Liver (tissue), 9 donors: ENCODE results near the gene GABBR2. TPM values are rescaled to one million over a fixed set of nuclear protein-coding genes. Genes with fewer than 3 reads are reported as not detected.

Experiments
- DNase-seq: peaks from one replicate; pipeline ENCODE4 v3.0.0-alpha.2; 2017; ENCODE audit warnings: low spot score
- H3K27ac ChIP-seq, 2 donors: one replicate each; pipeline ENCODE4 v1.7.0; 2013; ENCODE audit warnings: inconsistent platforms in 2 of 2, low read length in 2 of 2, control low read depth in 1 of 2, low read depth in 1 of 2, mild to moderate bottlenecking in 1 of 2
- H3K27me3 ChIP-seq, 4 donors: one replicate each; pipeline versions ENCODE4 v1.6.1 to v1.7.0; 2013; ENCODE audit warnings: low read length in 3 of 4, inconsistent platforms in 1 of 4, mild to moderate bottlenecking in 1 of 4, moderate library complexity in 1 of 4; ENCODE audit not compliant: control insufficient read depth in 4 of 4, insufficient read depth in 4 of 4
- H3K36me3 ChIP-seq, 4 donors: one replicate each; pipeline versions ENCODE4 v1.6.1 to v1.7.0; 2013; ENCODE audit warnings: low read length in 3 of 4, mild to moderate bottlenecking in 3 of 4, low read depth in 1 of 4, moderate library complexity in 1 of 4; ENCODE audit not compliant: control insufficient read depth in 4 of 4, insufficient read depth in 3 of 4
- H3K4me1 ChIP-seq, 4 donors: one replicate each; pipeline versions ENCODE4 v1.6.1 to v1.7.0; 2013; ENCODE audit warnings: low read length in 3 of 4, mild to moderate bottlenecking in 3 of 4, moderate library complexity in 1 of 4; ENCODE audit not compliant: control insufficient read depth in 4 of 4, insufficient read depth in 4 of 4
- H3K4me3 ChIP-seq, 3 donors: one replicate each; pipeline versions ENCODE4 v1.6.1 to v1.7.0; 2013; ENCODE audit warnings: low read length in 3 of 3, control low read depth in 1 of 3, low read depth in 1 of 3, mild to moderate bottlenecking in 1 of 3
- H3K9ac ChIP-seq, 2 donors: one replicate each; pipeline ENCODE4 v1.7.0; 2013; ENCODE audit warnings: low read length in 2 of 2, mild to moderate bottlenecking in 2 of 2, moderate library complexity in 2 of 2, control low read depth in 1 of 2, low read depth in 1 of 2
- H3K9me3 ChIP-seq, 4 donors: one replicate each; pipeline versions ENCODE4 v1.6.1 to v1.7.0; 2013; ENCODE audit warnings: low read length in 3 of 4; ENCODE audit not compliant: control insufficient read depth in 4 of 4
- EGR1 ChIP-seq, 2 donors: IDR thresholded peaks; 2 replicates each; pipeline ENCODE4 v1.6.1; 2016 to 2018; ENCODE audit warnings: antibody characterized with exemption in 2 of 2, low read depth in 2 of 2
- FOXA1 ChIP-seq: IDR thresholded peaks from 2 replicates; pipeline ENCODE4 v1.6.1; 2016; ENCODE audit warnings: antibody characterized with exemption
- FOXA2 ChIP-seq: IDR thresholded peaks from 2 replicates; pipeline ENCODE4 v1.6.1; 2016; ENCODE audit warnings: antibody characterized with exemption
- HNF4A ChIP-seq, 2 donors: conservative IDR thresholded peaks; 2 replicates each; pipeline ENCODE4 v1.6.1; 2016; ENCODE audit warnings: antibody characterized with exemption in 2 of 2, mild to moderate bottlenecking in 2 of 2
- HNF4G ChIP-seq: IDR thresholded peaks from 2 replicates; pipeline ENCODE4 v1.6.1; 2016; ENCODE audit warnings: antibody characterized with exemption
- NR2F2 ChIP-seq: IDR thresholded peaks from 2 replicates; pipeline ENCODE4 v1.6.1; 2016; ENCODE audit warnings: antibody characterized with exemption
- RAD21 ChIP-seq, 2 donors: IDR thresholded peaks; 2 replicates each; pipeline ENCODE4 v1.6.1; 2016; ENCODE audit warnings: antibody characterized with exemption in 2 of 2, mild to moderate bottlenecking in 2 of 2
- SP1 ChIP-seq: IDR thresholded peaks from 2 replicates; pipeline ENCODE4 v1.6.1; 2018; ENCODE audit warnings: antibody characterized with exemption, mild to moderate bottlenecking
- YY1 ChIP-seq: IDR thresholded peaks from 2 replicates; pipeline ENCODE4 v1.6.1; 2016; ENCODE audit warnings: antibody characterized with exemption, mild to moderate bottlenecking
- WGBS: extraction: QIAGEN DNeasy Blood & Tissue Kit; methylation state at CpG from one replicate; pipeline ENCODE4 v1.1.7; 2013; 5-methylcytosine and 5-hydroxymethylcytosine counted together
- polyA plus RNA-seq, 2 donors: library from polyadenylated mRNA; stranded (reverse) in 1 of 2; unstranded in 1 of 2; fragments of 200-250 nt in 1 of 2; fragments of >200 nt in 1 of 2; fragmentation: Nextera tagmentation in 1 of 2; extraction: Ambion mirVana in 1 of 2; gene quantifications; one replicate each; pipeline versions ENCODE4 v1.2.1 to v1.2.3, GENCODE V29; 2013 to 2015
- total RNA-seq, 2 donors: library from RNA; depleted of rRNA; stranded (reverse); fragments of >200 nt; gene quantifications; one replicate each; pipeline ENCODE4 v1.2.3, GENCODE V29; 2014
- TF ChIP-seq, protein P1 (sequence below): IDR thresholded peaks from 2 replicates; pipeline ENCODE4 v1.6.1; 2016; ENCODE audit warnings: antibody characterized with exemption, mild to moderate bottlenecking
- TF ChIP-seq, protein P2 (sequence below): IDR thresholded peaks from 2 replicates; pipeline ENCODE4 v1.6.1; 2016; ENCODE audit warnings: antibody characterized with exemption
- TF ChIP-seq, protein P3 (sequence below): IDR thresholded peaks from 2 replicates; pipeline ENCODE4 v1.6.1; 2016; ENCODE audit warnings: antibody characterized with exemption
- donor health status: healthy.
- donor health status: healthy.
- donor health status: healthy.
- donor health status: healthy.
- donor health status: healthy.

The GABBR2 gene
- total and polyA plus RNA-seq, 4 donors: 0.03 to 0.23 (median 0.08) TPM; not detected in 1

DNA sequence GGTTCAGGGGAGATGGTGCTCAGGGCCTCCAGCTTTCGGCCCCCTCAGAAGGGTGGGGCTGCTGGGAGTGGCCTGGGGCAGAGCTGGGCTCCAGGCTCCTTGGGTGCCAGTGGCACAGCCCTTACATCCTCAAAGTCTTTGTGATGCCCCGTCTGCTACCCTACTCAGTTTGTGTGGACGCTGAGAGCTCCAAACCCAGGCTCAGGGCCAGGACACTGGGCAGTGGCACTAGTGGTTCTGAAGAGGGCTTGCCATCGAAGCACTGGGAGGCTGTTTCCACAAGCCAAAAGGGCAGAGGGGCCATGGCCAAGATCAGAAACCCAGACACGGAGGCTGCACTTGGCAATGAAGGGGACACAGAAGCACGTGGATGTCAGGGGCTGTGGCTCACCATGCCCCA lies 99.1 kb downstream of the GABBR2 start:
- no peak overlapping the region for H3K27ac ChIP-seq
- no peaks in the 10 kb centered on the region for H3K27me3 ChIP-seq
- TF ChIP-seq NR2F2 (no peak), RAD21 (IDR thresholded peaks at IDR 0.05) (no peak), HNF4G (no peak), YY1 (no peak), EGR1 (IDR thresholded peaks at IDR 0.05; ENCODE audit: low read depth in 2 of 2) (no peak), HNF4A (conservative IDR thresholded peaks at IDR 0.05) (no peak), SP1 (no peak), FOXA1 (no peak)
- TF ChIP-seq, protein P1, sequence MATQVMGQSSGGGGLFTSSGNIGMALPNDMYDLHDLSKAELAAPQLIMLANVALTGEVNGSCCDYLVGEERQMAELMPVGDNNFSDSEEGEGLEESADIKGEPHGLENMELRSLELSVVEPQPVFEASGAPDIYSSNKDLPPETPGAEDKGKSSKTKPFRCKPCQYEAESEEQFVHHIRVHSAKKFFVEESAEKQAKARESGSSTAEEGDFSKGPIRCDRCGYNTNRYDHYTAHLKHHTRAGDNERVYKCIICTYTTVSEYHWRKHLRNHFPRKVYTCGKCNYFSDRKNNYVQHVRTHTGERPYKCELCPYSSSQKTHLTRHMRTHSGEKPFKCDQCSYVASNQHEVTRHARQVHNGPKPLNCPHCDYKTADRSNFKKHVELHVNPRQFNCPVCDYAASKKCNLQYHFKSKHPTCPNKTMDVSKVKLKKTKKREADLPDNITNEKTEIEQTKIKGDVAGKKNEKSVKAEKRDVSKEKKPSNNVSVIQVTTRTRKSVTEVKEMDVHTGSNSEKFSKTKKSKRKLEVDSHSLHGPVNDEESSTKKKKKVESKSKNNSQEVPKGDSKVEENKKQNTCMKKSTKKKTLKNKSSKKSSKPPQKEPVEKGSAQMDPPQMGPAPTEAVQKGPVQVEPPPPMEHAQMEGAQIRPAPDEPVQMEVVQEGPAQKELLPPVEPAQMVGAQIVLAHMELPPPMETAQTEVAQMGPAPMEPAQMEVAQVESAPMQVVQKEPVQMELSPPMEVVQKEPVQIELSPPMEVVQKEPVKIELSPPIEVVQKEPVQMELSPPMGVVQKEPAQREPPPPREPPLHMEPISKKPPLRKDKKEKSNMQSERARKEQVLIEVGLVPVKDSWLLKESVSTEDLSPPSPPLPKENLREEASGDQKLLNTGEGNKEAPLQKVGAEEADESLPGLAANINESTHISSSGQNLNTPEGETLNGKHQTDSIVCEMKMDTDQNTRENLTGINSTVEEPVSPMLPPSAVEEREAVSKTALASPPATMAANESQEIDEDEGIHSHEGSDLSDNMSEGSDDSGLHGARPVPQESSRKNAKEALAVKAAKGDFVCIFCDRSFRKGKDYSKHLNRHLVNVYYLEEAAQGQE: no peak
- TF ChIP-seq, protein P2, sequence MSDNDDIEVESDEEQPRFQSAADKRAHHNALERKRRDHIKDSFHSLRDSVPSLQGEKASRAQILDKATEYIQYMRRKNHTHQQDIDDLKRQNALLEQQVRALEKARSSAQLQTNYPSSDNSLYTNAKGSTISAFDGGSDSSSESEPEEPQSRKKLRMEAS: no peak
- TF ChIP-seq, protein P3, sequence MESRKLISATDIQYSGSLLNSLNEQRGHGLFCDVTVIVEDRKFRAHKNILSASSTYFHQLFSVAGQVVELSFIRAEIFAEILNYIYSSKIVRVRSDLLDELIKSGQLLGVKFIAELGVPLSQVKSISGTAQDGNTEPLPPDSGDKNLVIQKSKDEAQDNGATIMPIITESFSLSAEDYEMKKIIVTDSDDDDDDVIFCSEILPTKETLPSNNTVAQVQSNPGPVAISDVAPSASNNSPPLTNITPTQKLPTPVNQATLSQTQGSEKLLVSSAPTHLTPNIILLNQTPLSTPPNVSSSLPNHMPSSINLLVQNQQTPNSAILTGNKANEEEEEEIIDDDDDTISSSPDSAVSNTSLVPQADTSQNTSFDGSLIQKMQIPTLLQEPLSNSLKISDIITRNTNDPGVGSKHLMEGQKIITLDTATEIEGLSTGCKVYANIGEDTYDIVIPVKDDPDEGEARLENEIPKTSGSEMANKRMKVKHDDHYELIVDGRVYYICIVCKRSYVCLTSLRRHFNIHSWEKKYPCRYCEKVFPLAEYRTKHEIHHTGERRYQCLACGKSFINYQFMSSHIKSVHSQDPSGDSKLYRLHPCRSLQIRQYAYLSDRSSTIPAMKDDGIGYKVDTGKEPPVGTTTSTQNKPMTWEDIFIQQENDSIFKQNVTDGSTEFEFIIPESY: no peak
- H3K4me3 ChIP-seq: no peak overlapping the region
- 83% methylated on average over 6 of the region's 6 CpGs for WGBS
- H3K4me1 ChIP-seq: no peaks in the 10 kb centered on the region
- no peak for DNase-seq
- H3K9ac ChIP-seq: no peak overlapping the region
- H3K36me3 ChIP-seq: no peaks in the 10 kb centered on the region
- H3K9me3 ChIP-seq: no peaks in the 10 kb centered on the region

DNA sequence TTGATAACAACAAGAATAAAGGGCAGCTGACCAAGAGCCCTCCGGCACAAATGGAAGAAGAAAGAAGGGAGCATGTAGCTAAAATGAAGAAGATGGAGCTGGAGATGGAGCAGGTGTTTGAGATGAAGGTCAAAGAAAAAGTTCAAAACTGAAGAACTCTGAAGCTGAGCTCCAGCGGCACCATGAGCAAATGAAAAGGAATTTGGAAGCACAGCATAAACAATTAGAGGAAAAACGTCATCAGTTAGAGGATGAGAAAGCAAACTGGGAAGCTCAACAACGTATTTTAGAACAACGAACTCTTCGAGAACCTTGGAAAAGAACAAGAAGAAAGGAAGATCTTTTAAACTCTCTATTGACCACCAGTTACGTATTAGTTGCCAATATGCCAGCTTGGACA lies 100.9 kb downstream of the GABBR2 start:
- H3K36me3 ChIP-seq: no peaks in the 10 kb centered on the region
- no peak overlapping the region for H3K27ac ChIP-seq
- TF ChIP-seq, protein P3: no peak
- no peaks in the 10 kb centered on the region for H3K27me3 ChIP-seq
- no peak overlapping the region for H3K4me3 ChIP-seq
- WGBS: 68% methylated on average over 7 of the region's 7 CpGs
- no peaks in the 10 kb centered on the region for H3K9me3 ChIP-seq
- H3K4me1 ChIP-seq: no peaks in the 10 kb centered on the region
- DNase-seq: no peak
- no peak overlapping the region for H3K9ac ChIP-seq

DNA sequence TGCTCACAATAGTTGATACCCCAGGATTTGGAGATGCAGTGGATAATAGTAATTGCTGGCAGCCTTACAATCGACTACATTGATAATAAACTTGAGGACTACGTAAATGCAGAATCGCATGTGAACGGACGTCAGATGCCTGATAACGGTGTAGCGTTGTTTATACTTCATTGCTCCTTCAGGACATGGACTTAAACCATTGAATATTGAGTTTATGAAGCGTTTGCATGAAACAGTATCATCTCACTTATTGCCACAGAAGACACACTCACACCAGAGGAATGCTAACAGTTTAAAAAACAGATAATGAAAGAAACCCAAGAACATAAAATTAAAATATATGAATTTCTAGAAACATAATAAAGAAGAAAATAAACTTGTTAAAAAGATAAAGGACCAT lies 101.6 kb downstream of the GABBR2 start:
- Histone ChIP-seq H3K27me3 (no peaks in the 10 kb centered on the region), H3K27ac (no peak overlapping the region), H3K9ac (no peak overlapping the region), H3K4me1 (no peaks in the 10 kb centered on the region), H3K9me3 (no peaks in the 10 kb centered on the region), H3K36me3 (no peaks in the 10 kb centered on the region), H3K4me3 (no peak overlapping the region)
- TF ChIP-seq FOXA1 (no peak), FOXA2 (no peak), NR2F2 (no peak), SP1 (no peak)
- TF ChIP-seq, protein P3: no peak
- 87% methylated on average over 8 of the region's 8 CpGs for WGBS
- DNase-seq: no peak
